Measurements from ENCODE around the gene TRAF7. TPM values are rescaled to one million over a fixed set of nuclear protein-coding genes. Genes with fewer than 3 reads are reported as not detected.

The TRAF7 gene
- total and polyA plus RNA-seq, 2 of the 13 experiments (the other 11 are each of a cell fraction or from before 2014, with no cell fraction given): 47.9 to 65.6 TPM

GRCh38 chr16:2147981-2148671 lies 7.5 kb upstream of the TRAF7 start, which contains the start of gene RAB26 (continued):
- TF ChIP-seq ZNF318 (CRISPR knock-in tag; IDR thresholded peaks at IDR 0.05): no peak
- peak; percentile 92 for TF ChIP-seq SNAPC4 (CRISPR knock-in tag; IDR thresholded peaks at IDR 0.05)
- no peak for TF ChIP-seq ZNF879 (CRISPR knock-in tag; IDR thresholded peaks at IDR 0.05)
- TF ChIP-seq THAP9 (CRISPR knock-in tag; IDR thresholded peaks at IDR 0.05; ENCODE audit: borderline replicate concordance): 0 out of 2 replicates have a peak, but pooled peaks have one; percentile 39
- no peak for TF ChIP-seq ZNF878 (CRISPR knock-in tag; IDR thresholded peaks at IDR 0.05)
- no peak for TF ChIP-seq ZNF557 (CRISPR knock-in tag; IDR thresholded peaks at IDR 0.05)
- TF ChIP-seq ZNF749 (CRISPR knock-in tag; IDR thresholded peaks at IDR 0.05; ENCODE audit: borderline replicate concordance): no peak
- TF ChIP-seq HMG20B (CRISPR knock-in tag; conservative IDR thresholded peaks at IDR 0.05): 0 out of 2 replicates have a peak, but pooled peaks have one; percentile 15
- TF ChIP-seq NFKB2 (CRISPR knock-in tag; IDR thresholded peaks at IDR 0.05; ENCODE audit: borderline replicate concordance): 0 out of 2 replicates have a peak, but pooled peaks have one; percentile 4
- no peak; a peak in 1 of 4 replicates for TF ChIP-seq POLR2A (IDR thresholded peaks at IDR 0.05; ENCODE audit: insufficient read depth in 1 of 2, low read depth in 2 of 2, low read length in 2 of 2)
- 0 out of 2 replicates have a peak, but pooled peaks have one; percentile 4 for TF ChIP-seq ZNF629 (CRISPR knock-in tag; conservative IDR thresholded peaks at IDR 0.05)
